Measurements from ENCODE around the gene WDR64. TPM values are rescaled to one million over a fixed set of nuclear protein-coding genes. Genes with fewer than 3 reads are reported as not detected.

The WDR64 gene
- total and polyA plus RNA-seq, 2 donors (not counting 3 experiments of a cell fraction or from before 2014, with no cell fraction given) = not detected

DNA sequence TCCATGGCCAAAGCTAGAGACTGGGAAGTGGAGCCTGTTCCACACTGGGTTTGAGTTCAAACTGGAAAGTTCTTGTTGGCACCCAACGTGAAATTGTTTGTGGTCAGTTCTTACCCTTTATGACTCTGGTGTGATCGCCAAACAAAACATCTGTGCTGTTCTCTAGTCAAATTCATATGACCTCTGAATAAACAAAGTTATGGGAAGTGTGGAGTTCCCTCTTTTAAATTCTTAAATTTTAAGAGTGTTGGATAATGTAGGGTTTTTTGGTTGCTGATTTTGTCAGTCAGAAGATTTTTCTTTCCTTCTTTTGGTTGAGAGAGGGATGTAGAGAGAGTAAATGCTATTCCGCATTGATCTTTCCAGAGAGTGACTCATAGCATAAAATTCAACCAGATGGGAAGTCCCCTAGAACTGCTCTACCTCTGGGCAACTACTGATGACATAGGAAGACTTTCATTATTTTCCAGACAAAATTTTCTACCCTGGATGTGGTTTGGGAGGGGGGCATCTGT is 48.3 kb upstream of the WDR64 start:
- dilution Hi-C loops (cut with MboI; ENCODE audit: extremely low pct_ligation_motif_present, low sequenced_read_pairs) (no loop called here), intact Hi-C loops (cut with micrococcal nuclease) (no loop called here)
- FAIRE-seq = no peak
- no peak overlapping the region for H3K9ac ChIP-seq (replicated peaks; ENCODE audit: extremely low read depth, insufficient read depth, low read length)
- no peak overlapping the region for H2AFZ ChIP-seq (ENCODE audit: low read depth, low read length)
- no peaks in the 10 kb centered on the region for H4K20me1 ChIP-seq (replicated peaks; ENCODE audit: control insufficient read depth, extremely low read depth, insufficient read depth, low read length)
- BruUV-seq (replicated peaks) = no TSS peak
- no peak overlapping the region for H3K27ac ChIP-seq (ENCODE audit: insufficient read depth, low read depth, low read length)
- DNase-seq (ENCODE audit: low read depth, low spot score) = no peak
- ChIA-PET POLR2A (no interaction called here), CTCF (no interaction called here)
- no peaks in the 10 kb centered on the region for H3K9me1 ChIP-seq (replicated peaks; ENCODE audit: control insufficient read depth, extremely low read depth, insufficient read depth, low read length)
- no peak overlapping the region for H3K4me3 ChIP-seq (replicated peaks in 1 of 3; ENCODE audit: insufficient read depth in 1 of 3, low read depth in 1 of 3, low read length in 3 of 3)
- H3K36me3 ChIP-seq (ENCODE audit: control insufficient read depth in 2 of 2, extremely low read depth in 1 of 2, insufficient read depth in 2 of 2, low read length in 2 of 2) = no peaks in the 10 kb centered on the region
- TF ChIP-seq, protein P1, sequence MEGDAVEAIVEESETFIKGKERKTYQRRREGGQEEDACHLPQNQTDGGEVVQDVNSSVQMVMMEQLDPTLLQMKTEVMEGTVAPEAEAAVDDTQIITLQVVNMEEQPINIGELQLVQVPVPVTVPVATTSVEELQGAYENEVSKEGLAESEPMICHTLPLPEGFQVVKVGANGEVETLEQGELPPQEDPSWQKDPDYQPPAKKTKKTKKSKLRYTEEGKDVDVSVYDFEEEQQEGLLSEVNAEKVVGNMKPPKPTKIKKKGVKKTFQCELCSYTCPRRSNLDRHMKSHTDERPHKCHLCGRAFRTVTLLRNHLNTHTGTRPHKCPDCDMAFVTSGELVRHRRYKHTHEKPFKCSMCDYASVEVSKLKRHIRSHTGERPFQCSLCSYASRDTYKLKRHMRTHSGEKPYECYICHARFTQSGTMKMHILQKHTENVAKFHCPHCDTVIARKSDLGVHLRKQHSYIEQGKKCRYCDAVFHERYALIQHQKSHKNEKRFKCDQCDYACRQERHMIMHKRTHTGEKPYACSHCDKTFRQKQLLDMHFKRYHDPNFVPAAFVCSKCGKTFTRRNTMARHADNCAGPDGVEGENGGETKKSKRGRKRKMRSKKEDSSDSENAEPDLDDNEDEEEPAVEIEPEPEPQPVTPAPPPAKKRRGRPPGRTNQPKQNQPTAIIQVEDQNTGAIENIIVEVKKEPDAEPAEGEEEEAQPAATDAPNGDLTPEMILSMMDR (IDR thresholded peaks at IDR 0.05; ENCODE audit: extremely low read depth in 1 of 2, insufficient read depth in 1 of 2, low read depth in 1 of 2, low read length in 2 of 2) = no peak
- TF ChIP-seq EZH2 (IDR thresholded peaks at IDR 0.05; ENCODE audit: borderline replicate concordance, low read depth, low read length, severe bottlenecking) (no peak), POLR2AphosphoS5 (IDR thresholded peaks at IDR 0.05; ENCODE audit: insufficient read depth, low read depth, low read length) (no peak), GATA2 (IDR thresholded peaks at IDR 0.05; ENCODE audit: insufficient read depth, insufficient read length, low read depth, low read length) (no peak), MYC (IDR thresholded peaks at IDR 0.05; ENCODE audit: low read depth, low read length) (no peak), JUN (IDR thresholded peaks at IDR 0.05; ENCODE audit: borderline replicate concordance, insufficient read depth, insufficient read length, low read depth) (no peak), FOS (IDR thresholded peaks at IDR 0.05; ENCODE audit: borderline replicate concordance, insufficient read depth, low read length) (no peak), POLR2A (IDR thresholded peaks at IDR 0.05; ENCODE audit: low read depth, low read length) (no peak)
- TF ChIP-seq, protein P2, sequence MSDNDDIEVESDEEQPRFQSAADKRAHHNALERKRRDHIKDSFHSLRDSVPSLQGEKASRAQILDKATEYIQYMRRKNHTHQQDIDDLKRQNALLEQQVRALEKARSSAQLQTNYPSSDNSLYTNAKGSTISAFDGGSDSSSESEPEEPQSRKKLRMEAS (IDR thresholded peaks at IDR 0.05; ENCODE audit: insufficient read depth, insufficient read length) = no peak
- peaks cover 7% of the 10 kb centered on the region for H3K4me1 ChIP-seq (ENCODE audit: control insufficient read depth, extremely low read depth, insufficient read depth, low read length)
- H3K79me2 ChIP-seq (ENCODE audit: control insufficient read depth, insufficient read depth, low read length) = no peaks in the 10 kb centered on the region
- no peaks in the 10 kb centered on the region for H3K9me3 ChIP-seq (replicated peaks; ENCODE audit: control insufficient read depth, insufficient read depth, low read length)
- H3K27me3 ChIP-seq (ENCODE audit: control insufficient read depth in 2 of 2, insufficient read depth in 2 of 2, low read length in 2 of 2) = no peaks in the 10 kb centered on the region
- no peak overlapping the region for H3K4me2 ChIP-seq (ENCODE audit: insufficient read depth, low read length)

Data from endothelial cell of umbilical vein (primary cell).